K562 treated with DMSO at 1 percent for 48 hours (cell line): ENCODE results near the gene RAB6A. TPM values are rescaled to one million over a fixed set of nuclear protein-coding genes. Genes with fewer than 3 reads are reported as not detected.

Source experiments
- total RNA-seq: library from RNA; unstranded; fragments of 300-600 nt; gene quantifications from 2 replicates; pipeline ENCODE4 v1.2.3, GENCODE V29; 2022; ENCODE audit warnings: low replicate concordance; ENCODE audit errors: extremely low read depth

RAB6A gene
- not detected in 2 replicates for total RNA-seq

GRCh38 chr11:73760679-73761402 lies at the start of gene RAB6A:
RAB6A (minus strand) TSS chr11:73761074; CDS start chr11:73760635, 439 bp downstream.

GRCh38 chr11:73787643-73788558 lies 27.0 kb upstream of the RAB6A start, which contains the start of gene MRPL48:
MRPL48 (plus strand) TSS chr11:73787874; CDS start chr11:73787972, 98 bp downstream.

GRCh38 chr11:73645972-73646631 lies 114.8 kb downstream of the RAB6A start, which contains the start of gene PLEKHB1:
PLEKHB1 (plus strand) TSS chr11:73646581; CDS start chr11:73646609, 28 bp downstream.

Other genes starting within 250 kb of the RAB6A start
- not detected in 2 replicates for gene FAM168A, start 163.0 kb downstream of the RAB6A start, total RNA-seq
- gene PLEKHB1, start 114.5 kb downstream of the RAB6A start, total RNA-seq: not detected in 2 replicates
- not detected in 2 replicates for gene MRPL48, start 26.8 kb upstream of the RAB6A start, total RNA-seq
- not detected in 2 replicates for gene COA4, start 115.8 kb upstream of the RAB6A start, total RNA-seq
- gene PAAF1, start 115.9 kb upstream of the RAB6A start, total RNA-seq: not detected in 2 replicates
- gene DNAJB13, start 190.0 kb upstream of the RAB6A start, total RNA-seq: not detected in 2 replicates
- gene UCP2, start 221.8 kb upstream of the RAB6A start, total RNA-seq: not detected in 2 replicates
- gene UCP3, start 248.0 kb upstream of the RAB6A start, total RNA-seq: not detected in 2 replicates